ENCODE measurements around the gene RIPOR2. TPM values are rescaled to one million over a fixed set of nuclear protein-coding genes. Genes with fewer than 3 reads are reported as not detected.

The RIPOR2 gene
- total and polyA plus RNA-seq, 10 of the 15 experiments (the other 5 are each of a cell fraction or from before 2014, with no cell fraction given) = 22.2 to 48.2 (median 34.7) TPM

GRCh38 chr6:24940311-24940917 is 4.7 kb upstream of the RIPOR2 start:
- Histone ChIP-seq H3K27me3 (replicated peaks in 1 of 2; ENCODE audit: control insufficient read depth in 2 of 2, insufficient read depth in 2 of 2, low read length in 1 of 2) (no peaks in the 10 kb centered on the region), H3K9ac (ENCODE audit: control insufficient read depth, insufficient read depth, low read length) (peak overlapping the region; percentile 6; the same call in 1 of the 2 replicates), H3K36me3 (ENCODE audit: control insufficient read depth in 2 of 2, insufficient read depth in 2 of 2, low read length in 1 of 2) (no peaks in the 10 kb centered on the region), H4K20me1 (ENCODE audit: control insufficient read depth, insufficient read depth) (no peaks in the 10 kb centered on the region), H3K79me2 (ENCODE audit: control insufficient read depth, insufficient read depth, low read length) (peaks cover 3% of the 10 kb centered on the region), H3K4me1 (ENCODE audit: control insufficient read depth, insufficient read depth, low read length) (peaks cover 43% of the 10 kb centered on the region), H3K27ac (ENCODE audit: control insufficient read depth, insufficient read depth) (peak overlapping the region; percentile 67), H3K9me3 (replicated peaks; ENCODE audit: control insufficient read depth, insufficient read depth, low read length) (peaks cover 8% of the 10 kb centered on the region), H2AFZ (ENCODE audit: control insufficient read depth, low read depth, low read length) (no peak overlapping the region), H3K4me2 (ENCODE audit: control insufficient read depth, insufficient read depth) (peak overlapping the region; percentile 78), H3K4me3 (peak overlapping the region; percentile 38)
- in situ Hi-C loops (cut with MboI) = no loop called here
- POLR2A ChIA-PET = interaction anchor here (1.2 to 1.5 kb wide), 3 partner anchors 23 to 51 kb away, joined by 3 to 4 read pairs (median 3); no protein-coding TSS in a partner anchor
- 29% methylated on average over 9 of the region's 9 CpGs for WGBS (ENCODE audit: insufficient coverage, insufficient replicate concordance, low lambda C conversion rate, missing lambda C conversion rate)
- RAD21 ChIA-PET (ENCODE audit: unreplicated experiment) = interaction anchor here (0.6 to 9.8 kb wide), 7 partner anchors 9 to 487 kb away, joined by 3 to 229 read pairs (median 4); no protein-coding TSS in a partner anchor
- SMC1A ChIA-PET (ENCODE audit: uncharacterized antibody, unreplicated experiment) = interaction anchor here (0.7 to 14.8 kb wide), 7 partner anchors 9 to 77 kb away, joined by 3 to 201 read pairs (median 6); no protein-coding TSS in a partner anchor
- FAIRE-seq (no peak), DNase-seq (ENCODE audit: low read depth, low spot score) (no peak), ATAC-seq (peak; percentile 3; the same call in 1 of the 3 replicates)
- no TSS peak for BruUV-seq (replicated peaks)
- CTCF ChIA-PET = interaction anchor here (1.6 to 10.1 kb wide), 4 partner anchors 9 to 51 kb away, joined by 4 to 123 read pairs (median 6); no protein-coding TSS in a partner anchor
- intact Hi-C loops (cut with micrococcal nuclease; ENCODE audit: unreplicated experiment) = no loop called here
- TF ChIP-seq ZBTB33 (IDR thresholded peaks at IDR 0.05) = no peak
- no peak for TF ChIP-seq POU2F2 (IDR thresholded peaks at IDR 0.05; ENCODE audit: borderline replicate concordance, low read depth, low read length)
- no peak for TF ChIP-seq NFYB (IDR thresholded peaks at IDR 0.05; ENCODE audit: insufficient read depth, low read depth, low read length)
- TF ChIP-seq, protein P1, sequence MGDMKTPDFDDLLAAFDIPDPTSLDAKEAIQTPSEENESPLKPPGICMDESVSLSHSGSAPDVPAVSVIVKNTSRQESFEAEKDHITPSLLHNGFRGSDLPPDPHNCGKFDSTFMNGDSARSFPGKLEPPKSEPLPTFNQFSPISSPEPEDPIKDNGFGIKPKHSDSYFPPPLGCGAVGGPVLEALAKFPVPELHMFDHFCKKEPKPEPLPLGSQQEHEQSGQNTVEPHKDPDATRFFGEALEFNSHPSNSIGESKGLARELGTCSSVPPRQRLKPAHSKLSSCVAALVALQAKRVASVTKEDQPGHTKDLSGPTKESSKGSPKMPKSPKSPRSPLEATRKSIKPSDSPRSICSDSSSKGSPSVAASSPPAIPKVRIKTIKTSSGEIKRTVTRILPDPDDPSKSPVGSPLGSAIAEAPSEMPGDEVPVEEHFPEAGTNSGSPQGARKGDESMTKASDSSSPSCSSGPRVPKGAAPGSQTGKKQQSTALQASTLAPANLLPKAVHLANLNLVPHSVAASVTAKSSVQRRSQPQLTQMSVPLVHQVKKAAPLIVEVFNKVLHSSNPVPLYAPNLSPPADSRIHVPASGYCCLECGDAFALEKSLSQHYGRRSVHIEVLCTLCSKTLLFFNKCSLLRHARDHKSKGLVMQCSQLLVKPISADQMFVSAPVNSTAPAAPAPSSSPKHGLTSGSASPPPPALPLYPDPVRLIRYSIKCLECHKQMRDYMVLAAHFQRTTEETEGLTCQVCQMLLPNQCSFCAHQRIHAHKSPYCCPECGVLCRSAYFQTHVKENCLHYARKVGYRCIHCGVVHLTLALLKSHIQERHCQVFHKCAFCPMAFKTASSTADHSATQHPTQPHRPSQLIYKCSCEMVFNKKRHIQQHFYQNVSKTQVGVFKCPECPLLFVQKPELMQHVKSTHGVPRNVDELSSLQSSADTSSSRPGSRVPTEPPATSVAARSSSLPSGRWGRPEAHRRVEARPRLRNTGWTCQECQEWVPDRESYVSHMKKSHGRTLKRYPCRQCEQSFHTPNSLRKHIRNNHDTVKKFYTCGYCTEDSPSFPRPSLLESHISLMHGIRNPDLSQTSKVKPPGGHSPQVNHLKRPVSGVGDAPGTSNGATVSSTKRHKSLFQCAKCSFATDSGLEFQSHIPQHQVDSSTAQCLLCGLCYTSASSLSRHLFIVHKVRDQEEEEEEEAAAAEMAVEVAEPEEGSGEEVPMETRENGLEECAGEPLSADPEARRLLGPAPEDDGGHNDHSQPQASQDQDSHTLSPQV (IDR thresholded peaks at IDR 0.05) = no peak
- TF ChIP-seq ZNF207 (IDR thresholded peaks at IDR 0.05; ENCODE audit: borderline replicate concordance) = no peak
- peak; percentile 73 for TF ChIP-seq IRF4 (IDR thresholded peaks at IDR 0.05; ENCODE audit: low read depth, low read length)
- TF ChIP-seq, protein P2, sequence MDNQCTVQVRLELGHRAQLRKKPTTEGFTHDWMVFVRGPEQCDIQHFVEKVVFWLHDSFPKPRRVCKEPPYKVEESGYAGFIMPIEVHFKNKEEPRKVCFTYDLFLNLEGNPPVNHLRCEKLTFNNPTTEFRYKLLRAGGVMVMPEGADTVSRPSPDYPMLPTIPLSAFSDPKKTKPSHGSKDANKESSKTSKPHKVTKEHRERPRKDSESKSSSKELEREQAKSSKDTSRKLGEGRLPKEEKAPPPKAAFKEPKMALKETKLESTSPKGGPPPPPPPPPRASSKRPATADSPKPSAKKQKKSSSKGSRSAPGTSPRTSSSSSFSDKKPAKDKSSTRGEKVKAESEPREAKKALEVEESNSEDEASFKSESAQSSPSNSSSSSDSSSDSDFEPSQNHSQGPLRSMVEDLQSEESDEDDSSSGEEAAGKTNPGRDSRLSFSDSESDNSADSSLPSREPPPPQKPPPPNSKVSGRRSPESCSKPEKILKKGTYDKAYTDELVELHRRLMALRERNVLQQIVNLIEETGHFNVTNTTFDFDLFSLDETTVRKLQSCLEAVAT (IDR thresholded peaks at IDR 0.05) = peak; percentile 55; the same call in 1 of the 2 replicates
- TF ChIP-seq, protein P3, sequence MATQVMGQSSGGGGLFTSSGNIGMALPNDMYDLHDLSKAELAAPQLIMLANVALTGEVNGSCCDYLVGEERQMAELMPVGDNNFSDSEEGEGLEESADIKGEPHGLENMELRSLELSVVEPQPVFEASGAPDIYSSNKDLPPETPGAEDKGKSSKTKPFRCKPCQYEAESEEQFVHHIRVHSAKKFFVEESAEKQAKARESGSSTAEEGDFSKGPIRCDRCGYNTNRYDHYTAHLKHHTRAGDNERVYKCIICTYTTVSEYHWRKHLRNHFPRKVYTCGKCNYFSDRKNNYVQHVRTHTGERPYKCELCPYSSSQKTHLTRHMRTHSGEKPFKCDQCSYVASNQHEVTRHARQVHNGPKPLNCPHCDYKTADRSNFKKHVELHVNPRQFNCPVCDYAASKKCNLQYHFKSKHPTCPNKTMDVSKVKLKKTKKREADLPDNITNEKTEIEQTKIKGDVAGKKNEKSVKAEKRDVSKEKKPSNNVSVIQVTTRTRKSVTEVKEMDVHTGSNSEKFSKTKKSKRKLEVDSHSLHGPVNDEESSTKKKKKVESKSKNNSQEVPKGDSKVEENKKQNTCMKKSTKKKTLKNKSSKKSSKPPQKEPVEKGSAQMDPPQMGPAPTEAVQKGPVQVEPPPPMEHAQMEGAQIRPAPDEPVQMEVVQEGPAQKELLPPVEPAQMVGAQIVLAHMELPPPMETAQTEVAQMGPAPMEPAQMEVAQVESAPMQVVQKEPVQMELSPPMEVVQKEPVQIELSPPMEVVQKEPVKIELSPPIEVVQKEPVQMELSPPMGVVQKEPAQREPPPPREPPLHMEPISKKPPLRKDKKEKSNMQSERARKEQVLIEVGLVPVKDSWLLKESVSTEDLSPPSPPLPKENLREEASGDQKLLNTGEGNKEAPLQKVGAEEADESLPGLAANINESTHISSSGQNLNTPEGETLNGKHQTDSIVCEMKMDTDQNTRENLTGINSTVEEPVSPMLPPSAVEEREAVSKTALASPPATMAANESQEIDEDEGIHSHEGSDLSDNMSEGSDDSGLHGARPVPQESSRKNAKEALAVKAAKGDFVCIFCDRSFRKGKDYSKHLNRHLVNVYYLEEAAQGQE (IDR thresholded peaks at IDR 0.05; ENCODE audit: low read depth, low read length) = no peak
- TF ChIP-seq TCF7 (IDR thresholded peaks at IDR 0.05; ENCODE audit: borderline replicate concordance) = no peak
- no peak for TF ChIP-seq CREB1 (IDR thresholded peaks at IDR 0.05; ENCODE audit: low read depth)
